Measurements from ENCODE around the gene CTNNA3. TPM values are rescaled to one million over a fixed set of nuclear protein-coding genes. Genes with fewer than 3 reads are reported as not detected.
"Not testable (repeated sequence)": the region's sequence is repeated elsewhere in the genome, so short reads cannot be mapped to it uniquely, and the experiment has no call there.

The CTNNA3 gene
- total RNA-seq, 1 experiment from 2014 or later: 0.02 TPM

DNA sequence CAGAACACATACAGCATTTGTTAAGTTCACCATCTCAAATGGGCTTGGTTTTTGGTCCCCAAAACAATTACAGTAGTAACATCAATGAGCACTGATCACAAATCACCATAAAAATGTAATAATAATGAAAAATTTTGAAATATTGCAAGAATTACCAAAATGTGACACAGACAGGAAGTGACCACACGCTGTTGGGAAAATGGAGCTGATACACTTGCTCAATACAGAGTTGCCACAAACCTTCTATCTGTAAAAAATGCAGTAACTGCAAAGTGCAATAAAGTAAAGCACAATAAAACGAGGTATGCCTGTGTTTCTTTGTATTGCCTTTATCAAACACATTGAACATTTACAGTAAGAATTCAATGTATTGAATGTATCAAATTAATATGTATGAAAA lies 262.7 kb downstream of the CTNNA3 start:
- POLR2A ChIA-PET: no interaction called here
- peak; percentile 11 for DNase-seq (ENCODE audit: unreplicated experiment)
- no peaks in the 10 kb centered on the region for H3K9me3 Mint-ChIP-seq (ENCODE audit: unreplicated experiment)
- no peaks in the 10 kb centered on the region for H3K4me1 Mint-ChIP-seq (ENCODE audit: insufficient read depth, unreplicated experiment)
- intact Hi-C loops (cut with micrococcal nuclease): no loop called here
- no peaks in the 10 kb centered on the region for H3K36me3 Mint-ChIP-seq (ENCODE audit: insufficient read depth, unreplicated experiment)
- no TSS peak for BruUV-seq (replicated peaks)
- CTCF ChIA-PET: no interaction called here
- H3K27ac Mint-ChIP-seq (ENCODE audit: low read depth, unreplicated experiment): no peak overlapping the region
- TF ChIP-seq, protein P1, sequence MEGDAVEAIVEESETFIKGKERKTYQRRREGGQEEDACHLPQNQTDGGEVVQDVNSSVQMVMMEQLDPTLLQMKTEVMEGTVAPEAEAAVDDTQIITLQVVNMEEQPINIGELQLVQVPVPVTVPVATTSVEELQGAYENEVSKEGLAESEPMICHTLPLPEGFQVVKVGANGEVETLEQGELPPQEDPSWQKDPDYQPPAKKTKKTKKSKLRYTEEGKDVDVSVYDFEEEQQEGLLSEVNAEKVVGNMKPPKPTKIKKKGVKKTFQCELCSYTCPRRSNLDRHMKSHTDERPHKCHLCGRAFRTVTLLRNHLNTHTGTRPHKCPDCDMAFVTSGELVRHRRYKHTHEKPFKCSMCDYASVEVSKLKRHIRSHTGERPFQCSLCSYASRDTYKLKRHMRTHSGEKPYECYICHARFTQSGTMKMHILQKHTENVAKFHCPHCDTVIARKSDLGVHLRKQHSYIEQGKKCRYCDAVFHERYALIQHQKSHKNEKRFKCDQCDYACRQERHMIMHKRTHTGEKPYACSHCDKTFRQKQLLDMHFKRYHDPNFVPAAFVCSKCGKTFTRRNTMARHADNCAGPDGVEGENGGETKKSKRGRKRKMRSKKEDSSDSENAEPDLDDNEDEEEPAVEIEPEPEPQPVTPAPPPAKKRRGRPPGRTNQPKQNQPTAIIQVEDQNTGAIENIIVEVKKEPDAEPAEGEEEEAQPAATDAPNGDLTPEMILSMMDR (IDR thresholded peaks at IDR 0.05; ENCODE audit: unreplicated experiment): no peak
- H3K27me3 Mint-ChIP-seq (ENCODE audit: insufficient read depth, unreplicated experiment): no peaks in the 10 kb centered on the region
- H3K4me3 Mint-ChIP-seq (ENCODE audit: unreplicated experiment): no peak overlapping the region

DNA sequence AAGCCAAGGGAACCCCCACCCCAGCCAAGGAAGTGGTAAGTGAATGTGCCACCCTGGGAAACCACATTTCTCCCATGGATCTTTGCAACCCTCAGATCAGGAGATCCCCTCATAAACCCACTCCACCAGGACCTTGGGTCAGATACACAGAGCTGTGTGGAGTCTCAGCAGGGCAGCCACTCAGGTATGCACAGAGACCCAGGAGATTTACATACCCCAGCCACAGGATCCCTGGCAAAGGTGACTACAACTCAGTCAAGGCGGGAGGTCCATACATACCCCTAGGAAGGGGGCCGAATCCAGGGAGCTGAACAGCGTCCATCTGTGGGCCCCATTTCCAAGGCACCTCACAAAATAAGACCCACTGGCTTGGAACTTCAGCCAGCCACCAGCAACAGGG lies 293.4 kb downstream of the CTNNA3 start:
- ChIA-PET POLR2A (interaction anchor here (0.6 kb wide), 1 partner anchor 249 kb away, joined by 4 read pairs; no protein-coding TSS in a partner anchor), CTCF (no interaction called here)
- TF ChIP-seq, protein P1 (IDR thresholded peaks at IDR 0.05; ENCODE audit: unreplicated experiment): no peak
- DNase-seq (ENCODE audit: unreplicated experiment): no peak
- no peak overlapping the region for H3K27ac Mint-ChIP-seq (ENCODE audit: low read depth, unreplicated experiment)
- no TSS peak for BruUV-seq (replicated peaks)
- peaks cover 6% of the 10 kb centered on the region for H3K9me3 Mint-ChIP-seq (ENCODE audit: unreplicated experiment)
- H3K36me3 Mint-ChIP-seq (ENCODE audit: insufficient read depth, unreplicated experiment): no peaks in the 10 kb centered on the region
- H3K27me3 Mint-ChIP-seq (ENCODE audit: insufficient read depth, unreplicated experiment): no peaks in the 10 kb centered on the region
- no peaks in the 10 kb centered on the region for H3K4me1 Mint-ChIP-seq (ENCODE audit: insufficient read depth, unreplicated experiment)
- no peak overlapping the region for H3K4me3 Mint-ChIP-seq (ENCODE audit: unreplicated experiment)
- intact Hi-C loops (cut with micrococcal nuclease): no loop called here

DNA sequence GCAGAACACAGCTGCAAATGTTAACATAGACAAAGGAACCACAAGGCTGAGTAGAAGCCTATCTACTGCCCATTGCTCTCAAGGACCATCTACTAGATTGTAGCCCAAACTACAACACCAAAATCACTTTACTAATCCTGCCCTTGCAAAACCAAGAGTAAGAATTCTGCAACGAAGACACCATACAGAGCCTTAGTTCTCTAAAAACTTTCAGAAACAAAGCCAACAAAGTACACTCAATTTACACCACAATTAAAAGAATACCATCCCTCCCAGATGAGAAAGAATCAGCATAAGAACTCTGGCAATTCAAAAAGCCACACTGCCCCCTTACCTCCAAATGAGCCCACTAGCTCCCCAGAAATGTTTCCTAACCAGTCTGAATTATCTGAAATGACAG lies 294.3 kb downstream of the CTNNA3 start:
- no TSS peak for BruUV-seq (replicated peaks)
- H3K27ac Mint-ChIP-seq (ENCODE audit: low read depth, unreplicated experiment): no peak overlapping the region
- CTCF ChIA-PET: no interaction called here
- POLR2A ChIA-PET: no interaction called here
- TF ChIP-seq, protein P1 (IDR thresholded peaks at IDR 0.05; ENCODE audit: unreplicated experiment): no peak
- no peak for DNase-seq (ENCODE audit: unreplicated experiment)
- H3K9me3 Mint-ChIP-seq (ENCODE audit: unreplicated experiment): peaks cover 6% of the 10 kb centered on the region
- H3K4me1 Mint-ChIP-seq (ENCODE audit: insufficient read depth, unreplicated experiment): no peaks in the 10 kb centered on the region
- no peaks in the 10 kb centered on the region for H3K27me3 Mint-ChIP-seq (ENCODE audit: insufficient read depth, unreplicated experiment)
- intact Hi-C loops (cut with micrococcal nuclease): no loop called here
- no peaks in the 10 kb centered on the region for H3K36me3 Mint-ChIP-seq (ENCODE audit: insufficient read depth, unreplicated experiment)
- no peak overlapping the region for H3K4me3 Mint-ChIP-seq (ENCODE audit: unreplicated experiment)

GRCh38 chr10:67386841-67387533 lies 309.0 kb downstream of the CTNNA3 start:
- intact Hi-C loops (cut with micrococcal nuclease); H3K27ac Mint-ChIP-seq (ENCODE audit: low read depth, unreplicated experiment); H3K4me1 Mint-ChIP-seq (ENCODE audit: insufficient read depth, unreplicated experiment); DNase-seq (ENCODE audit: unreplicated experiment); H3K36me3 Mint-ChIP-seq (ENCODE audit: insufficient read depth, unreplicated experiment); CTCF ChIA-PET; H3K9me3 Mint-ChIP-seq (ENCODE audit: unreplicated experiment); POLR2A ChIA-PET; BruUV-seq (replicated peaks): not testable (repeated sequence)
- peak overlapping the region; percentile 38 for H3K4me3 Mint-ChIP-seq (ENCODE audit: unreplicated experiment)
- H3K27me3 Mint-ChIP-seq (ENCODE audit: insufficient read depth, unreplicated experiment): peaks cover 14% of the 10 kb centered on the region

DNA sequence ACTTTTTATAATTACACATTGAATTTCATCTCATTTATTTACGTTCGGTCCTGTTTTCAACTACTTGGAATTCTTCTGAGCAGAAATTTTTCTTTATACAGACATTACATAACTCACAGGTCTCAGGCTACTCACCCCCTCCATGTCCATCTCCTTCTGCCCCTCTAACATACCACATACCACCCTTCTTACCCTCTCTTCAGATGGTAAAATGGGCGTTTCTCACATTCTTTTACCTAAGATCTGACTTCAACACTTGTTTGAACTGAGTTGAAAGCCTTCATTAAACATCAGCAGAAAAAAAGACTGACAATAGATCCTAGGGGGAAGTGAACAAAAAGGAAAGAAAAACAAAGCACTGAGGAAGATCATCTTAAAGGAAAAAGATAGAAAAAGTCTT lies 309.7 kb downstream of the CTNNA3 start:
- ChIA-PET POLR2A (no interaction called here), CTCF (interaction anchor here (0.6 kb wide), 1 partner anchor 851 kb away, joined by 9 read pairs; no protein-coding TSS in a partner anchor)
- Mint-ChIP-seq H3K36me3 (ENCODE audit: insufficient read depth, unreplicated experiment) (no peaks in the 10 kb centered on the region), H3K4me3 (ENCODE audit: unreplicated experiment) (no peak overlapping the region), H3K9me3 (ENCODE audit: unreplicated experiment) (no peaks in the 10 kb centered on the region), H3K27me3 (ENCODE audit: insufficient read depth, unreplicated experiment) (peaks cover 14% of the 10 kb centered on the region), H3K27ac (ENCODE audit: low read depth, unreplicated experiment) (no peak overlapping the region), H3K4me1 (ENCODE audit: insufficient read depth, unreplicated experiment) (no peaks in the 10 kb centered on the region)
- DNase-seq (ENCODE audit: unreplicated experiment): no peak
- intact Hi-C loops (cut with micrococcal nuclease): no loop called here
- no TSS peak for BruUV-seq (replicated peaks)
- TF ChIP-seq, protein P1 (IDR thresholded peaks at IDR 0.05; ENCODE audit: unreplicated experiment): no peak
